ENCODE data around the gene SSR3. TPM values are rescaled to one million over a fixed set of nuclear protein-coding genes. Genes with fewer than 3 reads are reported as not detected.

SSR3 gene
- total RNA-seq, 1 experiment from 2014 or later: 177 TPM

DNA sequence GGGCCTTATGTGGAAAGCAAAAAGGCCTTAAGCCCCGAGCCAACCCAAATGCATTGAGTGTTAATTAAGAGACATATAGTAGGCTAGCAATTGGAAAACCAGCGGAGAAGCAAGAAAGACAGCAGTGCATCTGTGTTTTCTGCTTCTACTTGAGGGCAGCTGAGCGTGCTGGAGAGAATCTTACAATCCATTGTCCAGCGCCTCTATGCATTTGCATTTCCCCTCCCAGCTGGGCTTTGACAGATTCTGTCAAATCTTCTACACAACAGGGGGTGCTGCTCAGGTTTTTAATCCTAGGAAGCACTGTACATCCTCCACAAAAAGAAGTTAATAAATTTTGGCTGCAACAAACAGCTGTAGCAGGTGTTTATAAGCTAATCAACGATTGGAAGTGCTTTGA lies 23.9 kb downstream of the SSR3 start (continued):
- TF ChIP-seq REST (IDR thresholded peaks at IDR 0.05; ENCODE audit: low read depth) (no peak), EGR1 (IDR thresholded peaks at IDR 0.05; ENCODE audit: low read depth) (no peak), POLR2AphosphoS5 (IDR thresholded peaks at IDR 0.05; ENCODE audit: low read depth, low read length) (no peak)

DNA sequence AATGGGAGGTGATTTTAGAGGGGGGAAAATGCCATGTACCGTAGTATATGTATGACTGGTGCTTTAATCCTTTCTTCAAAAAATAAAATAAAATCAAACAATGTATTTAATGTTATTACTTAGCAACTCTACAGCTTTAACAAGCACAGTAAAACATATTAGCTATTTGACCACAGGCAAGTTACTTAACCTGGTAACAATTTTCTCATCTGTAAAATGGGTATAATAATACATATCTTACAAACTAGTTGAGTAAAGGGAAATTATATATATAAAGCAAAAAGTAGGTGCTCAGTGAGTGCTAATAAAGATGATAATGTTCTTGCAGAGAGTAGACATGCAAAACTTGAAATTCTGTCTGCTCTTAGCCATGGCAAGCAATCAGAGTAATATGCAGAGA lies 27.9 kb downstream of the SSR3 start:
- Histone ChIP-seq H3K4me3 (replicated peaks in 1 of 2; ENCODE audit: low read depth in 1 of 2, low read length in 2 of 2) (no peak overlapping the region), H3K36me3 (ENCODE audit: control insufficient read depth in 1 of 2, insufficient read depth in 2 of 2, low read length in 2 of 2) (no peaks in the 10 kb centered on the region), H2AFZ (ENCODE audit: low read depth, low read length, poor library complexity, severe bottlenecking) (no peak overlapping the region), H3K27ac (ENCODE audit: low read depth, low read length) (no peak overlapping the region), H3K9ac (ENCODE audit: low read length) (no peak overlapping the region), H3K79me2 (ENCODE audit: insufficient read depth, low read length) (no peaks in the 10 kb centered on the region), H3K4me1 (ENCODE audit: control insufficient read depth in 1 of 2, insufficient read depth in 2 of 2, low read length in 2 of 2) (no peaks in the 10 kb centered on the region), H3K27me3 (ENCODE audit: insufficient read depth, low read length) (no peaks in the 10 kb centered on the region), H3K9me3 (ENCODE audit: control insufficient read depth in 1 of 2, insufficient read depth in 1 of 2, low read depth in 1 of 2, low read length in 2 of 2) (no peaks in the 10 kb centered on the region), H3K4me2 (ENCODE audit: low read length) (no peak overlapping the region), H4K20me1 (ENCODE audit: insufficient read depth) (no peaks in the 10 kb centered on the region), H3K9me2 (ENCODE audit: insufficient read depth) (no peaks in the 10 kb centered on the region)
- TF ChIP-seq CEBPB (IDR thresholded peaks at IDR 0.05; ENCODE audit: low read depth): no peak
- TF ChIP-seq EZH2 (IDR thresholded peaks at IDR 0.05): no peak
- TF ChIP-seq CBX3 (IDR thresholded peaks at IDR 0.05; ENCODE audit: low read depth): no peak
- TF ChIP-seq, protein P1, sequence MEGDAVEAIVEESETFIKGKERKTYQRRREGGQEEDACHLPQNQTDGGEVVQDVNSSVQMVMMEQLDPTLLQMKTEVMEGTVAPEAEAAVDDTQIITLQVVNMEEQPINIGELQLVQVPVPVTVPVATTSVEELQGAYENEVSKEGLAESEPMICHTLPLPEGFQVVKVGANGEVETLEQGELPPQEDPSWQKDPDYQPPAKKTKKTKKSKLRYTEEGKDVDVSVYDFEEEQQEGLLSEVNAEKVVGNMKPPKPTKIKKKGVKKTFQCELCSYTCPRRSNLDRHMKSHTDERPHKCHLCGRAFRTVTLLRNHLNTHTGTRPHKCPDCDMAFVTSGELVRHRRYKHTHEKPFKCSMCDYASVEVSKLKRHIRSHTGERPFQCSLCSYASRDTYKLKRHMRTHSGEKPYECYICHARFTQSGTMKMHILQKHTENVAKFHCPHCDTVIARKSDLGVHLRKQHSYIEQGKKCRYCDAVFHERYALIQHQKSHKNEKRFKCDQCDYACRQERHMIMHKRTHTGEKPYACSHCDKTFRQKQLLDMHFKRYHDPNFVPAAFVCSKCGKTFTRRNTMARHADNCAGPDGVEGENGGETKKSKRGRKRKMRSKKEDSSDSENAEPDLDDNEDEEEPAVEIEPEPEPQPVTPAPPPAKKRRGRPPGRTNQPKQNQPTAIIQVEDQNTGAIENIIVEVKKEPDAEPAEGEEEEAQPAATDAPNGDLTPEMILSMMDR (IDR thresholded peaks at IDR 0.05 in 2 of 3, conservative IDR thresholded peaks at IDR 0.05 in 1 of 3; ENCODE audit: borderline replicate concordance in 1 of 3, insufficient read depth in 1 of 3, low read depth in 2 of 3, low read length in 2 of 3): no peak
- no peak for TF ChIP-seq EZH2phosphoT487 (IDR thresholded peaks at IDR 0.05; ENCODE audit: borderline replicate concordance)
- intact Hi-C loops (cut with micrococcal nuclease): no loop called here
- POLR2A ChIA-PET: no interaction called here
- CTCF ChIA-PET: interaction anchor here (0.8 kb wide), 1 partner anchor 17 kb away, joined by 3 read pairs; no protein-coding TSS in a partner anchor
- DNase-seq (ENCODE audit: low read depth, low spot score) (no peak), ATAC-seq (no peak)
- RAD21 ChIA-PET (ENCODE audit: low non-redundant PET in 1 of 2, low total read pairs in 2 of 2, uncharacterized antibody in 2 of 2, unreplicated experiment in 2 of 2): no interaction called here
- no TSS peak for BruUV-seq (replicated peaks)

Data from HCT116 (cell line).